HG02571 (cell line): ENCODE measurements around the gene P4HB.

Experiments used
- ATAC-seq: cut with Tn5 transposase; IDR thresholded peaks from one replicate; pipeline ENCODE4 v1.9.1; 2021; ENCODE audit warnings: mild to moderate bottlenecking, moderate library complexity; ENCODE audit not compliant: unreplicated experiment

The P4HB gene

GRCh38 chr17:81898029-81898866, 37.9 kb upstream of the P4HB start:
- no peak for ATAC-seq

DNA sequence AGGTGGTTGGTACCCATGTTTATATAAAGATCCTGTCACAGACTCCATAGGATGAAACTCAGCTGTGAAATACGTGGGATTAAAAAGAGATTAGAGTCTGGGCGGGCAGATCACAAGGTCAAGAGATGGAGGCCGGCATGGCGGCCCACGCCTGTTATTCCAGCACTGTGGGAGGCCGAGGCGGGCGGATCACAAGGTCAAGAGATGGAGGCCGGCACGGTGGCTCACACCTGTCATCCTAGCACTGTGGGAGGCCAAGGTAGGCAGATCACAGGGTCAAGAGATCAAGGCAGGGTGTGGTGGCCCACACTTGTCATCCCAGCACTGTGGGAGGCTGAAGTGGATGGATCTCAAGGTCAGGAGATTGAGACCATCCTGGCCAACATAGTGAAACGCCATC, 35.1 kb upstream of the P4HB start:
- ATAC-seq, result no peak

DNA sequence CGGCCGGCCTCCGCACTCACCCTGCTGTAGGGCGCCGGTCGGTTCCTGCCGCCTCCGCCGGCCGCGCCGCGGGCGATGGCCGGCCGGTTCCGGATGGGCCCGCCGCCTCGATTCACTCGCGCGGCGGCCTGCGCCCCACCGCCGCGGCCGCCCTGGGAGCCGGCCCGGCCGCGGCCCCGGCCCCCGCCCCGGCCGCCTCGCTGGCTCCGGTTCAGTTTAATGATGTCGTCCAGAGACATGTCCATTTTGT, 30.9 kb upstream of the P4HB start:
- no peak for ATAC-seq

- ATAC-seq, result no peak
Measured at GRCh38 chr17:81890447-81891302, 30.3 kb upstream of the P4HB start.

GRCh38 chr17:81889602-81890001, 29.3 kb upstream of the P4HB start:
- ATAC-seq, result no peak

DNA sequence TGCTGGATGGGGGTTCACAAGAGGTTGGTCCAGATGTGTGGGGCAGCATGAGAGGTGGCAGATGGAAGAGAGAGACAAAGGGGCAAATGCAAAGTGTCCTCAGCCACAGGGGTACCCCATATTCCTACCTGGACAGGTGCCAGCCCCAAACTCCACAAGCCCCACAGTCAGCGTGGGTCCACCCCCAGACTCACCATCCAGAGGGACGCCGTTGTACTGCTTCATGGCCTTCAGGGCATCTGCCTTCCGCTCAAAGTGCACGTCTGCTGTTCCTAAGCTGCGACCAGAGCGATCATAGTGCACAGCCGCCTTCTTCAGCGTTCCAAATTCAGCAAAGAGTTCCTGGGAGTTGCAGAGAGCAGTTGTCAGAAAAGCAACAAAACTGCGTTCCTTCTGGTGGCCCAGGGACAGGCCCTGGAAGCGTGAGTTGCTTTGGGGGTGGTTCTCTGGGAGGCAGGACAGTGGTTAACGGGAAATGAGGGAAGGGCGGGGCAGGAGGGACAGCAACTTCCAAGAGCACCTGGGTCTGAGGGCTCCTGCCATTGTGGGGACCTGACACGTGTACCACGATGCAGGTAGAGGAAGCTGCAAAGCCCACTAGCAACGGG, 28.8 kb upstream of the P4HB start:
- ATAC-seq, result no peak

DNA sequence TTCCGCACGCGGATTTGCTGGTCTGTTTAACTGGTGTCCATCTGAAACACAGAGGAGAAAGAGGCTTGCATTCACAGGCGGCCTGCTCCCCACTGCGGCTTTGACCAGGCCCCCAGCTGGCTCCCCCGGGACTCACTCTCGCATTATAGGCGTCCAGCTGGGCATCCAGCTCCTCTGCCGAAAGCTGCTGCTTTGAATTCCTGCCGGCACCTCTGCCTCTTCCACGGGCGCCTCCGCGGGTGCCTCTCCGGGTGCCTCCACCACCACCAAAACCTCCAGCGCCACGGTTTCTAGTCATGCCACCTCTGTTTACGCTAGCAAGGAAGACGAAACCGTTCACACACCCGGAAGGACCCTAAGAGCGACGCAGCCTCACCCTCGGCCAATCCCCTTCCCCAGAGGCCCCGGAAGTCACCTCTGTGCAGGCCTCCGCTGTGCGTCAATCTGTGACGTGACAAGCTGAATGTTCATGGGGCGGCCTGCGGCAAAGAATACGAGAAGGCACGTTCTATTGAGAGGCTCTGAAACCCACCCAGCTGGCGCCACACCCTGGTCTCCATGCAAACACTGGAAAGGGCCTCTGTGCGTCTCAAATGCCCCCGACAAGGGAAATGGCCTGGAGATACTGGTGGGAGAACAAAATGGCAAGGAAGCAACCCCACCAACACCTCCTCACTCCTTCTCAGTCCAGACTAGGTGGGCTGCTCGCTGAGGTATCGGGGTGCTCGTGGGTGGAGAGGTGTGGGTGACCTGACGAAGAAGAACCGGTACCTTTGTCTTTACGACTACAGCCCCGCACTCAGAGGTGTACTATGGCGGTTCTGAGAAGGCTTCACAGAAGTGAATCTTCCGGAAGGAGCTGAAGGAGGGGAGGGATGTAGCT, 28.0 kb upstream of the P4HB start:
- ATAC-seq, result no peak

DNA sequence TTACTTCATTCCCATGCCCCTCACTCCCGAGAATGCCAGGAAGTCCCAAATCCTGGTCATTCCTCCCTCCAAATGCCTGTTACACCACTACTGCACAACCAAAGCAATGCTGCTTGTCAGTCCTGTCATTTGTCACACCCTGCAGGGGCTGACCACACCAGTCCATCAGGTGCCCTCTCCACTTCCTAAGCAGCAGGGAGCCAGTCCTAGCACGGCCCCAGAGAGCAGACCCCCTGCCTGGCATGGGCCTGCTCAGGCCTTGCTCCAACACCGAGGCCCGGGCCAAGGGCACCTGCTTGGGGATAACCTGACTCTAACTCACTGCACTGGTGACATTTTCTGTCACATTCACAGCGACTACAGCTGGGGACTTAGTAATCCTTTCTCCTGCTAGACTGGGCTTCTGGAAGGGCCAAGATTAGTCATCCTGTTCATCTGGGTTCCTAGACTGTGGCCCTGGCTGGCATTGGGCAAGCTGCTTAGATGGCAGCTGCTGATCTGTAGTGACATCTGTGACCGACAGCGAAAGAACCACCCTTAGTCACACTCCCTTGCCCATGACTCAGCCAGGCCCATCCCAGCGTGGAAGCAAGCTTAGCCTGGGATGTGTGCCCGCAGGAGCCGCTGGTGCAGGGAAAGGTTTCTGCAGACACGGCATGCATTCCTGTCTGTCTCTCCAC, 25.7 kb upstream of the P4HB start:
- no peak for ATAC-seq

DNA sequence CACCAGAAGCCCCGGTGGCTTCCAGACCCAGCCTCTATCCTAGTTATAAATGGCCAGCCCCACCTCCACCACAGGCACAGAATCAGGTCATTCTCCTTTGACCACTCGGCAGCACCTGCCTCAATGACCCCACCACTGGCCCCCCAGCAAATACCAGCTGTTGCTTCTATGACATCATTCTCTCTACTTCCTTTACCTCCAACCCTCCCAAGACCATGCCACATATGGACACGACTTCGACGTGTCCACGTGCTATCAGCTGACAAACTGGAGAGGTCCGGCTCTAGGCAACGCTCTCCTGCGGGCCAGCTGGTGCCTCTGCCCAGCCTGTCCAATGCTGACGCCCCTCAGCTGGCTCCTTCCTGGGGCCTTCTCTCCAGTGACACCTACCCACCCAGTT, 25.1 kb upstream of the P4HB start:
- ATAC-seq, result no peak

- ATAC-seq, result no peak
Measured at GRCh38 chr17:81884968-81885367, 24.6 kb upstream of the P4HB start.

DNA sequence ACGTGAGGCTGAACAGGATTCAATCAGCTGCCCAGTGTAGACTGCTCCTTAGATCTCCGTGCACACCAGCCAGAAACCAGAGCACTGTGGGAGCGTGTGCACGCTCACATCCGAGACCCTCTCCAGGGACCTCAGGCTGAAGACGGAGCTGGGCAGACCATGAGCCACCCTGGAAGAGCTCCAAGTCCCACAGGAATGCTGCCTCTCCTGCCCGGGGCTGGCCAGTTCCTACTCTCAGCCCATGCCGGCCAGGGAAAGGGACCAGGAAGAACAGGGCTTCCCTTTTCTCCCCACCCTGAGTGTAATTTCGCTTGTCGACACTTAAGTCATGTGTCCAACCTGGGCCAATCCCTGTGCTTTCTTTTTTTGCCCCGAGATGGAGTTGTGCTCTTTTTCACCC, 24.2 kb upstream of the P4HB start:
- ATAC-seq, result no peak

GRCh38 chr17:81879121-81879520, 18.8 kb upstream of the P4HB start:
- ATAC-seq, result no peak

GRCh38 chr17:81878294-81878693, 18.0 kb upstream of the P4HB start:
- no peak for ATAC-seq

DNA sequence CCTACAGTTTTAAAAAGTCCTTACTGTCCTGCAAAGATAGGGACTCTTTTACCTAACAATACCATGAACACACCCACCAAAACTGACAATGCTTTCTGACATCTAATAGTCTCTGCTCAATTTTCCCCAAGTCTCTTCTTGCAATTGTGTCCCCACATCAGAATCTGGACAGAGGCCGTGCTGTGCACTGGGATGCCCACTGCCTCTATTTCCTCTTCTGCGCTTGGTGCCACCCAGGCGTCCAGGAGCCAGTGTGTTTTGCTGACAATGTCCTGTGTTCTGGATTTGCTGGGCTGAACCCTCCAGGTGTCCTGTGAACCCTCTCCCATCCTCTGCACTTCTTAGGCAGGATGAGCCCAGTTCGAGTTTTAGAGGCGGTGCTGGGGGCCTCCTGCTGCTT, 17.2 kb upstream of the P4HB start:
- no peak for ATAC-seq

DNA sequence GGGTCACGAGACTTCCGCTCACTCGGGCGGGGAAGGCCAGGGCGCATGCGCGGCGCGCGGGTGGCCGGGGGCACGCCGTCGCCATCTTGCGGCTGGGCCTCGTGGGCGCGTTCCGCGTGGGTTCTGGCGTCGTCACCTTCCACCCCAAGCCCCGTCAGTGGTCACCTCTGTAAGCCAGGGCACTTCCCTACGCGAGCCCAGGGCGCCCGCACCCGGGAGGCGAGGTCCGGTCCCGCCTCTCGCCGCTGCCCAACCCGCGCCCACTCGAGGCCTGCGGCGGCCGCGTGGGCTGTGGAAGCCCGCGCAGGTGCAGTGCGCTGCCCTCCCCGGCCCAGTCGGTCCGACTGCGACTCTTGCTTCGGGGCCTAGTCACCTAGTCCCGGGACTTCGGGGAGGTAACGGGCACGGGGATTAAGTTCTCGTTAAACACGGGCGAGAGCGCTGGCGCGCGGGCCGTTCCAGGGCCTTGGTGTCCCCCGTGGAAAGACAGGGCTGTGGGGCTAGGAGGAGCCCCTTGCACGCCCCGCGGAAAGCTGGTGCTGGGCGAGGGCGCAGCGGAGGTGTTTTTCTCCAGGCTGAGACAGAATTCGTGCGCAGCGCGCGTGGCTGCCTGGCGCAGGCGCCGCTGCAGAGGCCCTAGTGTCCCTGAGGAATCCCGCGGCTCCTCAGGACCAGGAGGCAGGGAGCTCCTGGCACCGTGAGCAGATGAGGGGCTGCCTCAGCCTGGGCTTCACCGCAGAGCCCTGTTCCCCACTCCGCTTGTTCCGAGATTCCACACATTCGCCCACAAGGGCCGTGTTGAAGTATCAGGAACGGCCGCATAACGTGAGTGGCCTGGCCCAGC, 11.3 kb upstream of the P4HB start:
- peak; percentile 53 for ATAC-seq

- ATAC-seq, result peak; percentile 24
Measured at GRCh38 chr17:81870981-81871386, 10.6 kb upstream of the P4HB start, which contains the start of gene ARHGDIA. Gene ARHGDIA (minus strand): TSS chr17:81871337. CDS start chr17:81869930, 1,407 bp downstream.

DNA sequence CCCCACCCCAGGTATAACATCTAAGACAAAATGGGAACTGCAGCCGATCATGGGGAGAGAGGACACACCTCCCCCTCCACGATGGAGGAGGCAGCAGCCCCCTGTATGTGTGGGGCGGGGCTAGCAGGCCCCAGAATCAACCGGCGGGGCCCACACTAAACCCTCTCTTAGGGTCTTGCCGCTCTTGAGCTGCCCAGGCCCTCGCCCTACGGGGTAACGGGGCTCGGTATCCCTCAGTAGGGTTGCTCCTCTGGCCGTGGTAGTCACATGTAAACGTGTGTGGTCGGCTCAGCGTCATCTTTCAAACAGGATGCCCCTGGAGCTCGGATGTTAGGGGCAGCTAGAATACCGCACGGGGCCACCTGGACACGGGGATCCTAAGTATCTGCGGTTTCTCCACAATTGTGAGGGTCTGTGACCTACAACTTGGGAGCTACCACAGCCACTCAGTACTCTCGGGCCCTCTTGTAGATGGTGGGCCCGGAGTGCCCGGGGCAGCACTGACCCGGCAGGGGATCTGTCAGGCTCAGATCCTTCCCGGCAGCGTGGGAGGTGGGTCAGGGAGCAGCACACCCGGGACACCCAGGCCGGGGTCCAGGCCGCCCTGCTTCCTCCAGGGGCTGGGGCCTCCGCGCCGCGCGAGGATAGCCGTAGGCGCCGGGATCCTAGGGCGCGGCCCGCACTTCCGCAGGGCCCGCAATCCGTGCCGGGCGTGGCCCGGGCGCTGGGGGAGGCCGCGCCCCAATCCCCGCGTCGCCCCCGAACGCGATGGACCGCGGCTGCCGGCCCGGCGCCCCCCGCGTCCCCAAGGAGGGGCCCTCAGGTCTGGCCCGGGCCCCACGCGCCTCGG, 10.0 kb upstream of the P4HB start:
- no peak for ATAC-seq
